GM19035 (cell line): ENCODE data around the gene IKZF1.

Experiments used
- ATAC-seq: cut with Tn5 transposase; IDR thresholded peaks from one replicate; pipeline ENCODE4 v1.9.1; 2021; ENCODE audit not compliant: unreplicated experiment

IKZF1 gene

GRCh38 chr7:50436133-50436806 lies 131.8 kb downstream of the IKZF1 start:
- ATAC-seq, result no peak

DNA sequence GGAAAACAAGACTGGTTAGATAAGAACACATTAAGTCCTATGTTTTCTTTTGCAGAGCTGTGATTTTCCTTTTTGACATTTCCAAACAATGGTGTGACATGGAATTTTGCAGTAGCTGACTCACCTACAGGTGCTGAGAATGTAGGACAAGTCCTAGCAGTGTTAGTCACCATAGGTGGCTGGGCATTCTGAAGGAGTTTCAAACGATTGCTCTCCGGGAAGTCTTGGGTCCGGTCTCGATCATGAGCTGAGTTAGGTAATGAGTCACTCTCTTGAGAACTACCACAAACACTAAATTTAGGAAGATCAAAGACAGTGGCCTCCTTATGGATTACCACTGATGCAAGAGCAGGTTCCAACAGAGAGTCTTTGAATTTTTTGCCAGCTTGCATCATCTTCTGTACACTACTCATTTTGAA lies 142.0 kb downstream of the IKZF1 start:
- peak; percentile 26 for ATAC-seq

GRCh38 chr7:50448823-50449222 lies 144.3 kb downstream of the IKZF1 start:
- peak; percentile 32 for ATAC-seq

DNA sequence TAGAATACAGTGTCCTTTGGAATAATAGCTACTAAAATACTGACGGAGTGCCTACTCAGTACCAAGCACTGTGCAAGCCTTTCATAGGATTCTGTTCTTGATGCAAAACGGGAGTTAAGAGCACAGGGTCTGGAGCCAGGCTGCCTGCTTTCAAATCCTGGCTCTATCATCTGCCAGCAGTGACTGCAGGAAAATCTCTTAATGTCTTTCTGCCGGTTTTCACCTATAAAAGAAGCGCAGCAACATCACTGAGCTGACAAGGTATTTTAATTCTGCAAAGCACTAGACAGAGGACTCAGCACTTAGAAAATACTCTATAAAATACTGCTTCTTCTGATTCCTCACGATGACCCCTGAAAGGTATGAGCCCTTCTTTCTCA lies 145.0 kb downstream of the IKZF1 start:
- ATAC-seq, result no peak

- peak; percentile 88 for ATAC-seq
These were observed 145.5 kb downstream of the IKZF1 start, which contains the start of gene FIGNL1 for GRCh38 chr7:50449881-50450589. Gene FIGNL1, minus strand, starts transcription at chr7:50450350. Its CDS starts 3,063 bp downstream, at chr7:50447287.

GRCh38 chr7:50450590-50451032 lies 146.1 kb downstream of the IKZF1 start:
- ATAC-seq, result peak; percentile 25
